ENCODE measurements around the gene ATG2B.

The ATG2B gene

GRCh38 chr14:96362965-96363750 lies at the start of gene ATG2B, which contains the start of gene GSKIP:
TSS of gene ATG2B (minus strand) at chr14:96363341. CDS start at chr14:96362976, 365 bp downstream.
TSS of gene GSKIP (plus strand) at chr14:96363526. CDS start at chr14:96382248, 18,722 bp downstream.
- Histone ChIP-seq H3K27ac (ENCODE audit: low read depth in 2 of 2, low read length in 2 of 2) (peak within 1 kb of the TSS; percentile 97 to 98), H3K4me3 (ENCODE audit: low read length in 2 of 2) (peak within 1 kb of the TSS; percentile 79 to 96), H3K9ac (ENCODE audit: low read depth in 1 of 2, low read length in 2 of 2) (peak within 1 kb of the TSS; percentile 90 to 96), H3K4me1 (ENCODE audit: control insufficient read depth in 2 of 2, insufficient read depth in 2 of 2, low read length in 2 of 2) (peaks cover 13 to 31% of the 10 kb centered on the region in 2 donors), H3K36me3 (ENCODE audit: control insufficient read depth in 2 of 2, insufficient read depth in 2 of 2, low read length in 2 of 2) (no peaks in the 10 kb centered on the region), H3K9me3 (ENCODE audit: control insufficient read depth in 2 of 2, low read length in 2 of 2) (no peaks in the 10 kb centered on the region), H3K27me3 (ENCODE audit: control insufficient read depth in 2 of 2, insufficient read depth in 2 of 2, low read length in 2 of 2) (no peaks in the 10 kb centered on the region)

GRCh38 chr14:96410119-96410518 lies 47.0 kb upstream of the ATG2B start:
- H3K9me3 ChIP-seq (ENCODE audit: control insufficient read depth in 2 of 2, low read length in 2 of 2), result no peaks in the 10 kb centered on the region
- H3K27me3 ChIP-seq (ENCODE audit: control insufficient read depth in 2 of 2, insufficient read depth in 2 of 2, low read length in 2 of 2), result no peaks in the 10 kb centered on the region
- no peak overlapping the region for H3K4me3 ChIP-seq (ENCODE audit: low read length in 2 of 2)
- no peak overlapping the region for H3K27ac ChIP-seq (ENCODE audit: low read depth in 2 of 2, low read length in 2 of 2)
- H3K4me1 ChIP-seq (ENCODE audit: control insufficient read depth in 2 of 2, insufficient read depth in 2 of 2, low read length in 2 of 2), result no peaks in the 10 kb centered on the region
- no peak overlapping the region for H3K9ac ChIP-seq (ENCODE audit: low read depth in 1 of 2, low read length in 2 of 2)
- H3K36me3 ChIP-seq (ENCODE audit: control insufficient read depth in 2 of 2, insufficient read depth in 2 of 2, low read length in 2 of 2), result no peaks in the 10 kb centered on the region

GRCh38 chr14:96409701-96410100 lies 46.6 kb upstream of the ATG2B start:
- H3K9me3 ChIP-seq (ENCODE audit: control insufficient read depth in 2 of 2, low read length in 2 of 2), result no peaks in the 10 kb centered on the region
- no peak overlapping the region for H3K27ac ChIP-seq (ENCODE audit: low read depth in 2 of 2, low read length in 2 of 2)

GRCh38 chr14:96408608-96409007 lies 45.5 kb upstream of the ATG2B start:
- H3K4me3 ChIP-seq (ENCODE audit: low read length in 2 of 2), result no peak overlapping the region
- no peaks in the 10 kb centered on the region for H3K4me1 ChIP-seq (ENCODE audit: control insufficient read depth in 2 of 2, insufficient read depth in 2 of 2, low read length in 2 of 2)
- no peak overlapping the region for H3K9ac ChIP-seq (ENCODE audit: low read depth in 1 of 2, low read length in 2 of 2)

More at GRCh38 chr14:96409701-96410100, 46.6 kb upstream of the ATG2B start:
- Histone ChIP-seq H3K27me3 (ENCODE audit: control insufficient read depth in 2 of 2, insufficient read depth in 2 of 2, low read length in 2 of 2) (no peaks in the 10 kb centered on the region), H3K36me3 (ENCODE audit: control insufficient read depth in 2 of 2, insufficient read depth in 2 of 2, low read length in 2 of 2) (no peaks in the 10 kb centered on the region), H3K4me3 (ENCODE audit: low read length in 2 of 2) (no peak overlapping the region), H3K9ac (ENCODE audit: low read depth in 1 of 2, low read length in 2 of 2) (no peak overlapping the region), H3K4me1 (ENCODE audit: control insufficient read depth in 2 of 2, insufficient read depth in 2 of 2, low read length in 2 of 2) (no peaks in the 10 kb centered on the region)

GRCh38 chr14:96407935-96408570 lies 44.9 kb upstream of the ATG2B start:
- Histone ChIP-seq H3K9ac (ENCODE audit: low read depth in 1 of 2, low read length in 2 of 2) (no peak overlapping the region), H3K4me1 (ENCODE audit: control insufficient read depth in 2 of 2, insufficient read depth in 2 of 2, low read length in 2 of 2) (no peaks in the 10 kb centered on the region), H3K9me3 (ENCODE audit: control insufficient read depth in 2 of 2, low read length in 2 of 2) (no peaks in the 10 kb centered on the region), H3K27me3 (ENCODE audit: control insufficient read depth in 2 of 2, insufficient read depth in 2 of 2, low read length in 2 of 2) (no peaks in the 10 kb centered on the region), H3K36me3 (ENCODE audit: control insufficient read depth in 2 of 2, insufficient read depth in 2 of 2, low read length in 2 of 2) (no peaks in the 10 kb centered on the region), H3K27ac (ENCODE audit: low read depth in 2 of 2, low read length in 2 of 2) (no peak overlapping the region), H3K4me3 (ENCODE audit: low read length in 2 of 2) (no peak overlapping the region)

More at GRCh38 chr14:96408608-96409007, 45.5 kb upstream of the ATG2B start:
- no peaks in the 10 kb centered on the region for H3K9me3 ChIP-seq (ENCODE audit: control insufficient read depth in 2 of 2, low read length in 2 of 2)
- no peaks in the 10 kb centered on the region for H3K27me3 ChIP-seq (ENCODE audit: control insufficient read depth in 2 of 2, insufficient read depth in 2 of 2, low read length in 2 of 2)
- H3K36me3 ChIP-seq (ENCODE audit: control insufficient read depth in 2 of 2, insufficient read depth in 2 of 2, low read length in 2 of 2), result no peaks in the 10 kb centered on the region
- H3K27ac ChIP-seq (ENCODE audit: low read depth in 2 of 2, low read length in 2 of 2), result no peak overlapping the region

GRCh38 chr14:96405677-96406076 lies 42.5 kb upstream of the ATG2B start:
- Histone ChIP-seq H3K27ac (ENCODE audit: low read depth in 2 of 2, low read length in 2 of 2) (no peak overlapping the region), H3K4me1 (ENCODE audit: control insufficient read depth in 2 of 2, insufficient read depth in 2 of 2, low read length in 2 of 2) (no peaks in the 10 kb centered on the region), H3K9ac (ENCODE audit: low read depth in 1 of 2, low read length in 2 of 2) (no peak overlapping the region), H3K27me3 (ENCODE audit: control insufficient read depth in 2 of 2, insufficient read depth in 2 of 2, low read length in 2 of 2) (no peaks in the 10 kb centered on the region), H3K36me3 (ENCODE audit: control insufficient read depth in 2 of 2, insufficient read depth in 2 of 2, low read length in 2 of 2) (no peaks in the 10 kb centered on the region), H3K4me3 (ENCODE audit: low read length in 2 of 2) (no peak overlapping the region), H3K9me3 (ENCODE audit: control insufficient read depth in 2 of 2, low read length in 2 of 2) (no peaks in the 10 kb centered on the region)

GRCh38 chr14:96403409-96403808 lies 40.3 kb upstream of the ATG2B start:
- H3K27ac ChIP-seq (ENCODE audit: low read depth in 2 of 2, low read length in 2 of 2), result no peak overlapping the region
- no peak overlapping the region for H3K9ac ChIP-seq (ENCODE audit: low read depth in 1 of 2, low read length in 2 of 2)
- H3K9me3 ChIP-seq (ENCODE audit: control insufficient read depth in 2 of 2, low read length in 2 of 2), result no peaks in the 10 kb centered on the region
- H3K4me3 ChIP-seq (ENCODE audit: low read length in 2 of 2), result no peak overlapping the region
- no peaks in the 10 kb centered on the region for H3K4me1 ChIP-seq (ENCODE audit: control insufficient read depth in 2 of 2, insufficient read depth in 2 of 2, low read length in 2 of 2)
- no peaks in the 10 kb centered on the region for H3K36me3 ChIP-seq (ENCODE audit: control insufficient read depth in 2 of 2, insufficient read depth in 2 of 2, low read length in 2 of 2)
- no peaks in the 10 kb centered on the region for H3K27me3 ChIP-seq (ENCODE audit: control insufficient read depth in 2 of 2, insufficient read depth in 2 of 2, low read length in 2 of 2)

- Histone ChIP-seq H3K4me3 (ENCODE audit: low read length in 2 of 2) (no peak overlapping the region), H3K9ac (ENCODE audit: low read depth in 1 of 2, low read length in 2 of 2) (no peak overlapping the region), H3K4me1 (ENCODE audit: control insufficient read depth in 2 of 2, insufficient read depth in 2 of 2, low read length in 2 of 2) (no peaks in the 10 kb centered on the region), H3K27ac (ENCODE audit: low read depth in 2 of 2, low read length in 2 of 2) (no peak overlapping the region), H3K27me3 (ENCODE audit: control insufficient read depth in 2 of 2, insufficient read depth in 2 of 2, low read length in 2 of 2) (no peaks in the 10 kb centered on the region), H3K9me3 (ENCODE audit: control insufficient read depth in 2 of 2, low read length in 2 of 2) (no peaks in the 10 kb centered on the region), H3K36me3 (ENCODE audit: control insufficient read depth in 2 of 2, insufficient read depth in 2 of 2, low read length in 2 of 2) (no peaks in the 10 kb centered on the region)
Measured at GRCh38 chr14:96400495-96400894, 37.4 kb upstream of the ATG2B start.

- H3K4me3 ChIP-seq (ENCODE audit: low read length in 2 of 2), result no peak overlapping the region
- no peaks in the 10 kb centered on the region for H3K9me3 ChIP-seq (ENCODE audit: control insufficient read depth in 2 of 2, low read length in 2 of 2)
- no peaks in the 10 kb centered on the region for H3K27me3 ChIP-seq (ENCODE audit: control insufficient read depth in 2 of 2, insufficient read depth in 2 of 2, low read length in 2 of 2)
- no peak overlapping the region for H3K9ac ChIP-seq (ENCODE audit: low read depth in 1 of 2, low read length in 2 of 2)
- H3K4me1 ChIP-seq (ENCODE audit: control insufficient read depth in 2 of 2, insufficient read depth in 2 of 2, low read length in 2 of 2), result no peaks in the 10 kb centered on the region
- no peaks in the 10 kb centered on the region for H3K36me3 ChIP-seq (ENCODE audit: control insufficient read depth in 2 of 2, insufficient read depth in 2 of 2, low read length in 2 of 2)
- H3K27ac ChIP-seq (ENCODE audit: low read depth in 2 of 2, low read length in 2 of 2), result no peak overlapping the region
Measured at GRCh38 chr14:96399405-96399804, 36.3 kb upstream of the ATG2B start.

GRCh38 chr14:96398921-96399320 lies 35.8 kb upstream of the ATG2B start:
- no peak overlapping the region for H3K27ac ChIP-seq (ENCODE audit: low read depth in 2 of 2, low read length in 2 of 2)
- H3K4me3 ChIP-seq (ENCODE audit: low read length in 2 of 2), result no peak overlapping the region
- H3K27me3 ChIP-seq (ENCODE audit: control insufficient read depth in 2 of 2, insufficient read depth in 2 of 2, low read length in 2 of 2), result no peaks in the 10 kb centered on the region
- no peak overlapping the region for H3K9ac ChIP-seq (ENCODE audit: low read depth in 1 of 2, low read length in 2 of 2)
- no peaks in the 10 kb centered on the region for H3K4me1 ChIP-seq (ENCODE audit: control insufficient read depth in 2 of 2, insufficient read depth in 2 of 2, low read length in 2 of 2)
- H3K9me3 ChIP-seq (ENCODE audit: control insufficient read depth in 2 of 2, low read length in 2 of 2), result no peaks in the 10 kb centered on the region
- no peaks in the 10 kb centered on the region for H3K36me3 ChIP-seq (ENCODE audit: control insufficient read depth in 2 of 2, insufficient read depth in 2 of 2, low read length in 2 of 2)

Data from mucosa of rectum (tissue), 2 donors.